ENCODE results near the gene RAVER2.

RAVER2 gene

DNA sequence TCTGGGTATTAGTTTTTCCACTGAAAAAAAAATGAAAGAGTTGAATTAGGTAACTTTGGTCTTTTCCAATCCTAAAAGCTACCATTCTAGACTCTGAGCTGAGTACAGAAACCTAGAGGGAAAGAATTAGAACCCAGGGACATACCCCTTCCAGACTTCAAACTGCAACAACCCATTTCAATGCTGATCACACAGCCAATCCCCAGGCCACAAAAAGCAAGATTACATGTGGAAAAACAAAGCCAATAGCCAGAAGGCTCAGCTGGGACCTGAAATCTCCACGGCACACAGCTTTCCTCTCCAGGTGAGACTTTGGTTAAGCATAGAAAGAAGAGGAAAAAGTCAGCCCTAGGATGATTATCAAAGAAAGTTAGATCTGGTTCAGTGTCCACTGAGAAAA lies 132.7 kb downstream of the RAVER2 start:
- DNase-seq (ENCODE audit: low read depth), result no peak

DNA sequence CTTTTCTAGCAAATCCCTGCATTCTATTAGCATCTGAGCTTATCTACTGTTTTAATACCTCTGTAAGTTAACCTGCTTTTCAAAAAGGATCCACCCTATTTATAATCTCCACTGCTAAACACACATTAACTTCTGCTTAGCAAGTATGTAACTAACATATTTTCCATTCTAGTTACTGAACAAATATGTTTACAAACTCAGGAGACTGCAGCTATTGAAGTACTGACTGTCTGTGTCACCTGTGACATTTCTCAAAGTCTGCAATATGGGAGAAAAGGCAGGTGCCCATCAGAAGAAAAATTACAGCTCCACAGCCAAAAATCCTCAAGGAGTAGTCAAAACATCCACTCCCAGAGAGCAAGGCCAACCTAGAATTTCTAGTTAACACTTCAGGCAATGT lies 133.2 kb downstream of the RAVER2 start:
- no peak for DNase-seq (ENCODE audit: low read depth)

DNA sequence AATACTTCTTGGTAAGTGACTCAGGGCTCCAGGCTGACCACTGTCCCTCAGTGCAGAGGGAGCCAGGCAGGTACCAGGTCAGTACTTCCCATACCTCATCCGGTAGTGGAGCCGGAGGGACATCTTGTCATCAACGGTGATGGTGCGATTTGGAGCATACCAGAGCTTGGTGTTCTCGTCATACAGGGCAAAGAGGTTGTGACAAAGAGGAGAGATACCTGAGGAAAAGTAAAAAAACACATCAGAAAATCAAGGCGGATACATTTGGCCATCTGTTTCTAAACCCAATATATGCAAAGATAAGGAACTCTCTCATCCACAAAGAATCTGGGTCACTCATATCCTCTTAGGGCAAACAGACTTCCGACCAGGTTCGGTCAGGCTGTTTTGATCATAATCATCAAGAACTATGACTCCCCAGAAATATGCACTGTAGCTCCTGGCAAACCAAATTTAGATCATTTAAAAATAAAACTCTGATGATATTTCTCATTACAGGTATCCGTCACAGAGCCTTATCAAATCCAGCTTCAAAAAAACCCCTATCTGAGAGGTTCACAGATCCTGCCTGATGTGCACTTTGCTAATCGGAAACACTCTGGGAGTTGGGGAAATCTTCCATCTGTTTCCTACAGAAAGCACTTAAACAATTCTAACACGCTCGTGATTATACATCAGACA lies 134.2 kb downstream of the RAVER2 start:
- DNase-seq (ENCODE audit: low read depth), result no peak

DNA sequence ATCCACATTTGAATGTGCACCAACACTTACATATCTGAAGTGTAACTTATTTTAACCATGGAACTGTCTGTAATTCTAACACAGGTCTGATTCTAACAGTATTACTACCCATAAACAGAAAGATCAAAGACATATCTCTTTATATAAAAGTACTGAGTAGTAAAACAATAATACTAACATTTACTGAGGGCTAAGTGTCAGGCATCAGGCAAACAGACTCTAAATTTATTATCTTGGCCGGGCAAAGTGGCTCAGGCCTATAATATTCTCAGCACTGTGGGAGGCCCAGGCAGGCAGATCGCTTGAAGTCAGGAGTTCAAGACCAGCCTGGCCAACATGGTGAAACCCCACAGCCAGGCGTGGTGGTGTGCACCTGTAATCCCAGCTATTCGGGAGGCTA lies 135.6 kb downstream of the RAVER2 start:
- DNase-seq (ENCODE audit: low read depth), result no peak

DNA sequence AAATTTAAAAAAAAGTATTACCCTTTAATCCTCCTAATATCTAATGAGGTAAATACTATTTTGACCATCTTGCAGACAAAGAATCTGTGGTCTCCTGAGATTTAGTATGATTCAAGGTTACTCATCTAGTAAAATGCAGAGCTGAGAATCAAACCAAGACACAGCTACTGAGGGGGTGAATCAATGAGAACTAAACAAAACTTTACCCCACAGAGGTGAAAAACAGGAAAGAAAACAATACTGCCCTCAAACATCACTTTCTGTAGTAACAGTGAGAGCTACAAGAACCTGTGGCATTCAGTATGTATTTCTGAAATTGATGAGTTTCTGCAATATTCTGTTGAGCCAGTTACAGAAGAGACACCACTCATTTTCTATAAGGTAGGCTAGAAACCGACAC lies 136.4 kb downstream of the RAVER2 start:
- DNase-seq (ENCODE audit: low read depth), result peak; percentile 62
